WTC11 (cell line): Measurements from ENCODE around the gene ZFYVE28. TPM values are rescaled to one million over a fixed set of nuclear protein-coding genes. Genes with fewer than 3 reads are reported as not detected.

ENCODE experiments used
- ATAC-seq: fragments of 200-7000 bp; cut with Tn5 transposase; 2 replicates; pipeline ENCODE4 v1.10.0; 2021; ENCODE audit warnings: mild to moderate bottlenecking, moderate library complexity
- CTCF ChIA-PET: fragments of 300-600 bp; sonication (Branson Sonifier 250); formaldehyde crosslinking; loops from one replicate; lab custom pipeline; 2021; ENCODE audit warnings: antibody characterized with exemption; lab: Charles Lee
- POLR2A ChIA-PET: fragments of 350-600 bp; sonication (Branson Sonifier 250); formaldehyde crosslinking; loops from one replicate; lab custom pipeline; 2021; ENCODE audit warnings: antibody characterized with exemption; lab: Charles Lee
- DNase-seq: peaks from one replicate; pipeline ENCODE4 v3.0.0; 2021; ENCODE audit warnings: low spot score
- H3K27ac Mint-ChIP-seq: 2 replicates; pipeline ENCODE4 v1.8.0; 2021; ENCODE audit warnings: mixed read lengths
- H3K27me3 Mint-ChIP-seq: 2 replicates; pipeline ENCODE4 v1.8.0; 2021; ENCODE audit warnings: low read depth, mild to moderate bottlenecking, moderate library complexity, mixed read lengths
- H3K36me3 Mint-ChIP-seq: 2 replicates; pipeline ENCODE4 v1.8.0; 2021; ENCODE audit warnings: mixed read lengths
- H3K4me1 Mint-ChIP-seq: 2 replicates; pipeline ENCODE4 v1.8.0; 2022; ENCODE audit warnings: mixed read lengths
- H3K4me3 Mint-ChIP-seq: 2 replicates; pipeline ENCODE4 v1.8.0; 2021; ENCODE audit warnings: mild to moderate bottlenecking, moderate library complexity, mixed read lengths
- H3K9me3 Mint-ChIP-seq: 2 replicates; pipeline ENCODE4 v1.8.0; 2021; ENCODE audit warnings: mixed read lengths
- ATF6 ChIP-seq: sonication (generic); formaldehyde crosslinking; IDR thresholded peaks from 2 replicates; pipeline ENCODE4 v1.8.1; 2023; ENCODE audit warnings: mild to moderate bottlenecking, missing genetic modification reagents
- CBFB ChIP-seq: sonication (generic); formaldehyde crosslinking; IDR thresholded peaks from 2 replicates; pipeline ENCODE4 v1.8.1; 2022; ENCODE audit warnings: mild to moderate bottlenecking, low read depth, missing genetic modification reagents
- CREB1 ChIP-seq: sonication (generic); formaldehyde crosslinking; IDR thresholded peaks from 2 replicates; pipeline ENCODE4 v1.8.0; 2023; ENCODE audit warnings: mild to moderate bottlenecking, missing genetic modification reagents
- FOXK1 ChIP-seq: sonication (generic); formaldehyde crosslinking; IDR thresholded peaks from 2 replicates; pipeline ENCODE4 v1.8.0; 2022; ENCODE audit warnings: mild to moderate bottlenecking, moderate library complexity, missing genetic modification reagents
- HMGA2 ChIP-seq: fragments of 250-450 bp; sonication (Bioruptor Pico); IDR thresholded peaks from 2 replicates; pipeline ENCODE4 v1.4.0; 2021; ENCODE audit warnings: mild to moderate bottlenecking, moderate library complexity
- HMGXB4 ChIP-seq: sonication (generic); formaldehyde crosslinking; IDR thresholded peaks from 2 replicates; pipeline ENCODE4 v1.8.1; 2023; ENCODE audit warnings: mild to moderate bottlenecking, moderate library complexity, missing genetic modification reagents
- IRF2 ChIP-seq: sonication (generic); formaldehyde crosslinking; IDR thresholded peaks from 2 replicates; pipeline ENCODE4 v1.8.0; 2022; ENCODE audit warnings: low read depth, missing genetic modification reagents, borderline replicate concordance
- MXD4 ChIP-seq: fragments of 250-450 bp; sonication (Bioruptor Pico); IDR thresholded peaks from 2 replicates; pipeline ENCODE4 v1.8.0; 2021; ENCODE audit warnings: mild to moderate bottlenecking, moderate library complexity, borderline replicate concordance
- NR2C2 ChIP-seq: sonication (generic); formaldehyde crosslinking; IDR thresholded peaks from 2 replicates; pipeline ENCODE4 v1.8.0; 2022; ENCODE audit warnings: mild to moderate bottlenecking, missing genetic modification reagents
- OVOL2 ChIP-seq: fragments of 250-450 bp; sonication (Bioruptor Pico); IDR thresholded peaks from 2 replicates; pipeline ENCODE4 v1.9.0; 2021; ENCODE audit warnings: mild to moderate bottlenecking, borderline replicate concordance
- PREB ChIP-seq: sonication (generic); formaldehyde crosslinking; IDR thresholded peaks from 2 replicates; pipeline ENCODE4 v1.8.1; 2022; ENCODE audit warnings: mild to moderate bottlenecking, missing genetic modification reagents, moderate library complexity, borderline replicate concordance
- RELA ChIP-seq: sonication (generic); formaldehyde crosslinking; IDR thresholded peaks from 2 replicates; pipeline ENCODE4 v1.8.1; 2022; ENCODE audit warnings: missing genetic modification reagents, mild to moderate bottlenecking, borderline replicate concordance
- SMAD3 ChIP-seq: sonication (generic); formaldehyde crosslinking; IDR thresholded peaks from 2 replicates; pipeline ENCODE4 v1.8.0; 2022; ENCODE audit warnings: missing genetic modification reagents, mild to moderate bottlenecking, borderline replicate concordance
- ZBTB43 ChIP-seq: sonication (generic); formaldehyde crosslinking; IDR thresholded peaks from 2 replicates; pipeline ENCODE4 v1.8.1; 2023; ENCODE audit warnings: mild to moderate bottlenecking, missing genetic modification reagents
- ZNF219 ChIP-seq: sonication (generic); formaldehyde crosslinking; IDR thresholded peaks from 2 replicates; pipeline ENCODE4 v1.8.0; 2023; ENCODE audit warnings: missing genetic modification reagents, mild to moderate bottlenecking, borderline replicate concordance
- ZNF512 ChIP-seq: sonication (generic); formaldehyde crosslinking; IDR thresholded peaks from 2 replicates; pipeline ENCODE4 v1.8.1; 2022; ENCODE audit warnings: missing genetic modification reagents, borderline replicate concordance
- ZNF532 ChIP-seq: fragments of 250-450 bp; sonication (Bioruptor Pico); IDR thresholded peaks from 2 replicates; pipeline ENCODE4 v1.9.0; 2021; ENCODE audit warnings: mild to moderate bottlenecking, borderline replicate concordance
- total RNA-seq: library from RNA; stranded (reverse); gene quantifications from 3 replicates; pipeline ENCODE4 v1.2.3, GENCODE V29; 2021
- TF ChIP-seq, protein P1 (sequence below): sonication (generic); formaldehyde crosslinking; IDR thresholded peaks from 2 replicates; pipeline ENCODE4 v1.8.0; 2022; ENCODE audit warnings: mild to moderate bottlenecking, missing genetic modification reagents

The ZFYVE28 gene
- total RNA-seq, 1 experiment from 2014 or later, result 7.8 TPM

- no peak for DNase-seq
- CTCF ChIA-PET, result no interaction called here
- no peak for TF ChIP-seq HMGA2
- TF ChIP-seq ZNF512 (CRISPR knock-in tag), result no peak
- TF ChIP-seq CREB1 (CRISPR knock-in tag), result no peak
- TF ChIP-seq SMAD3 (CRISPR knock-in tag), result no peak
- no peak for TF ChIP-seq PREB (CRISPR knock-in tag)
- no peak for TF ChIP-seq OVOL2 (CRISPR knock-in tag)
- TF ChIP-seq, all 79 proteins: peak for 0
- POLR2A ChIA-PET, result no interaction called here
- Mint-ChIP-seq H3K36me3 (no peaks in the 10 kb centered on the region), H3K4me3 (no peak overlapping the region), H3K27ac (no peak overlapping the region), H3K9me3 (no peaks in the 10 kb centered on the region), H3K4me1 (peaks cover 19% of the 10 kb centered on the region), H3K27me3 (peaks cover 32% of the 10 kb centered on the region)
- ATAC-seq, result no peak
Observed at GRCh38 chr4:2424581-2424980, 6.1 kb upstream of the ZFYVE28 start.

DNA sequence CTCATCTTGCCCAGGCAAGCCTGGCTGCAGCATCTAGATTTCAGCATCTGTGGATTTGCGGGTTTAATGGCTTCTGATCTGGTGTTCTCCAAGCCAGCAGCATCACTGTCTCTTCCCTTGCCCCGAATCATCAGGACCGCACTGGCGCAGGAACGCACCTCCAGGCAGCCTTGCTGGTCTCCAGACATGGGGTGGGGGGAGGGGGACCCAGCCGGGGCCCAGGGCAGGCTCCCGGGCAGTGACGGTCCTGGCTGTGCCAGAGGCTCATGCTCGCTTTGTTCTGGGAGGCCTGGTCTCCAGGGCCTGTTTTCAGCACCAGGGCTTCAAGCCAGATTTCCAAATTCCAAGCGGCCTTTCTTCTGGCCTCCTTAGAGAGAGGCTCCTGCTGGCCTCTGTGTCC lies 5.2 kb upstream of the ZFYVE28 start:
- TF ChIP-seq CREB1 (CRISPR knock-in tag), result no peak
- no peak for TF ChIP-seq FOXK1 (CRISPR knock-in tag)
- no peak for TF ChIP-seq NR2C2 (CRISPR knock-in tag)
- TF ChIP-seq PREB (CRISPR knock-in tag), result no peak
- TF ChIP-seq, protein P1, sequence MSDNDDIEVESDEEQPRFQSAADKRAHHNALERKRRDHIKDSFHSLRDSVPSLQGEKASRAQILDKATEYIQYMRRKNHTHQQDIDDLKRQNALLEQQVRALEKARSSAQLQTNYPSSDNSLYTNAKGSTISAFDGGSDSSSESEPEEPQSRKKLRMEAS (CRISPR knock-in tag), result no peak
- TF ChIP-seq ZNF219 (CRISPR knock-in tag), result no peak
- no peak for TF ChIP-seq ZBTB43 (CRISPR knock-in tag)
- no peak for TF ChIP-seq HMGXB4 (CRISPR knock-in tag)
- TF ChIP-seq, all 79 proteins: peak for 0
- Mint-ChIP-seq H3K9me3 (no peaks in the 10 kb centered on the region), H3K27ac (no peak overlapping the region), H3K4me1 (peaks cover 25% of the 10 kb centered on the region), H3K27me3 (peaks cover 38% of the 10 kb centered on the region), H3K36me3 (no peaks in the 10 kb centered on the region), H3K4me3 (no peak overlapping the region)
- no peak for DNase-seq
- no peak for ATAC-seq
- POLR2A ChIA-PET, result no interaction called here
- CTCF ChIA-PET, result no interaction called here

- DNase-seq, result no peak
- ATAC-seq, result no peak
- Mint-ChIP-seq H3K4me3 (no peak overlapping the region), H3K4me1 (peaks cover 25% of the 10 kb centered on the region), H3K36me3 (no peaks in the 10 kb centered on the region), H3K27me3 (peaks cover 39% of the 10 kb centered on the region), H3K27ac (no peak overlapping the region), H3K9me3 (no peaks in the 10 kb centered on the region)
- CTCF ChIA-PET, result interaction anchor here (0.8 to 1.8 kb wide), 4 partner anchors 10 to 203 kb away, joined by 3 to 15 read pairs (median 4); no protein-coding TSS in a partner anchor
- POLR2A ChIA-PET, result interaction anchor here (0.6 kb wide), 1 partner anchor 733 kb away, joined by 10 read pairs; no protein-coding TSS in a partner anchor
- no peak for TF ChIP-seq ATF6
- TF ChIP-seq IRF2 (CRISPR knock-in tag), result no peak
- no peak for TF ChIP-seq CBFB
- TF ChIP-seq ZNF532 (CRISPR knock-in tag), result no peak
- TF ChIP-seq MXD4, result no peak
- TF ChIP-seq RELA (CRISPR knock-in tag), result no peak
Observed at GRCh38 chr4:2423066-2423465, 4.6 kb upstream of the ZFYVE28 start.
